HG03159 (cell line): Measurements from ENCODE around the gene TOP1.
"Not testable (repeated sequence)": the region's sequence is repeated elsewhere in the genome, so short reads cannot be mapped to it uniquely, and the experiment has no call there.

ENCODE experiments used
- ATAC-seq: cut with Tn5 transposase; IDR thresholded peaks from one replicate; pipeline ENCODE4 v1.9.1; 2021; ENCODE audit warnings: mild to moderate bottlenecking, moderate library complexity; ENCODE audit not compliant: unreplicated experiment

The TOP1 gene

GRCh38 chr20:41087777-41088176 is 59.2 kb downstream of the TOP1 start:
- no peak for ATAC-seq

GRCh38 chr20:41089555-41089954 is 60.9 kb downstream of the TOP1 start:
- ATAC-seq: no peak

- ATAC-seq: no peak
These were observed 63.3 kb downstream of the TOP1 start for GRCh38 chr20:41091927-41092326.

GRCh38 chr20:41094353-41095055 is 65.9 kb downstream of the TOP1 start:
- no peak for ATAC-seq

GRCh38 chr20:41095110-41095969 is 66.7 kb downstream of the TOP1 start:
- ATAC-seq: no peak

- ATAC-seq: no peak
These were observed 70.2 kb downstream of the TOP1 start for GRCh38 chr20:41098703-41099250.

GRCh38 chr20:41100001-41100480 is 71.4 kb downstream of the TOP1 start:
- ATAC-seq: no peak

GRCh38 chr20:41101660-41102059 is 73.0 kb downstream of the TOP1 start:
- no peak for ATAC-seq

GRCh38 chr20:41108531-41108930 is 79.9 kb downstream of the TOP1 start:
- no peak for ATAC-seq

- no peak for ATAC-seq
These were observed 81.4 kb downstream of the TOP1 start for GRCh38 chr20:41110012-41110411.

- no peak for ATAC-seq
These were observed 82.4 kb downstream of the TOP1 start for GRCh38 chr20:41110930-41111577.

- ATAC-seq: no peak
These were observed 82.9 kb downstream of the TOP1 start for GRCh38 chr20:41111578-41111951.

- no peak for ATAC-seq
These were observed 87.8 kb downstream of the TOP1 start for GRCh38 chr20:41116282-41116956.

GRCh38 chr20:41118159-41118558 is 89.5 kb downstream of the TOP1 start:
- ATAC-seq: not testable (repeated sequence)

GRCh38 chr20:41118632-41119031 is 90.0 kb downstream of the TOP1 start:
- no peak for ATAC-seq

GRCh38 chr20:41119614-41120561 is 91.3 kb downstream of the TOP1 start:
- ATAC-seq: no peak

- no peak for ATAC-seq
These were observed 92.8 kb downstream of the TOP1 start for GRCh38 chr20:41121399-41121798.

GRCh38 chr20:41123631-41124030 is 95.0 kb downstream of the TOP1 start:
- no peak for ATAC-seq

GRCh38 chr20:41124451-41125094 is 96.0 kb downstream of the TOP1 start:
- ATAC-seq: no peak
